Esophagus squamous epithelium (tissue), 4 donors: ENCODE measurements around the gene SFXN5.

Experiments
- CTCF ChIP-seq, 6 experiments: fragments of 450-650 bp in 4 of 6; fragments of 200-600 bp in 2 of 6; sonication (generic) in 2 of 6; IDR thresholded peaks; one replicate each; pipeline ENCODE4 v1.5.1; 2016 to 2019; ENCODE audit warnings: antibody characterized with exemption in 6 of 6, mild to moderate bottlenecking in 4 of 6, moderate library complexity in 4 of 6
- POLR2A ChIP-seq, 4 donors: fragments of 450-650 bp; IDR thresholded peaks; one replicate each; pipeline ENCODE4 v1.6.1; 2017; ENCODE audit warnings: antibody characterized with exemption in 4 of 4, mild to moderate bottlenecking in 4 of 4, moderate library complexity in 3 of 4

GRCh38 chr2:72949642-72950041 lies 121.9 kb downstream of the SFXN5 start:
- TF ChIP-seq CTCF (IDR thresholded peaks at IDR 0.05) = no peak
- TF ChIP-seq POLR2A (IDR thresholded peaks at IDR 0.05) = no peak
